ENCODE measurements around the gene ACVR1B.

ACVR1B gene

GRCh38 chr12:52003016-52003550 is 51.6 kb downstream of the ACVR1B start:
- no peak overlapping the region for H3K4me3 ChIP-seq (ENCODE audit: low read depth, low read length)

- H3K4me3 ChIP-seq (ENCODE audit: low read depth, low read length), result no peak overlapping the region
Measured at GRCh38 chr12:52003591-52003990, 52.1 kb downstream of the ACVR1B start.

GRCh38 chr12:52004042-52004648 is 52.6 kb downstream of the ACVR1B start:
- H3K4me3 ChIP-seq (ENCODE audit: low read depth, low read length), result no peak overlapping the region

GRCh38 chr12:52005218-52005902 is 53.9 kb downstream of the ACVR1B start:
- no peak overlapping the region for H3K4me3 ChIP-seq (ENCODE audit: low read depth, low read length)

GRCh38 chr12:52005903-52006703 is 54.6 kb downstream of the ACVR1B start:
- H3K4me3 ChIP-seq (ENCODE audit: low read depth, low read length), result peak overlapping the region; percentile 24

- H3K4me3 ChIP-seq (ENCODE audit: low read depth, low read length), result peak within 1 kb of the TSS; percentile 48
Measured at GRCh38 chr12:52006726-52007157, 55.2 kb downstream of the ACVR1B start, which contains the start of gene TAMALIN. Gene TAMALIN, plus strand, starts transcription at chr12:52006946. Its CDS starts 74 bp downstream, at chr12:52007020.

DNA sequence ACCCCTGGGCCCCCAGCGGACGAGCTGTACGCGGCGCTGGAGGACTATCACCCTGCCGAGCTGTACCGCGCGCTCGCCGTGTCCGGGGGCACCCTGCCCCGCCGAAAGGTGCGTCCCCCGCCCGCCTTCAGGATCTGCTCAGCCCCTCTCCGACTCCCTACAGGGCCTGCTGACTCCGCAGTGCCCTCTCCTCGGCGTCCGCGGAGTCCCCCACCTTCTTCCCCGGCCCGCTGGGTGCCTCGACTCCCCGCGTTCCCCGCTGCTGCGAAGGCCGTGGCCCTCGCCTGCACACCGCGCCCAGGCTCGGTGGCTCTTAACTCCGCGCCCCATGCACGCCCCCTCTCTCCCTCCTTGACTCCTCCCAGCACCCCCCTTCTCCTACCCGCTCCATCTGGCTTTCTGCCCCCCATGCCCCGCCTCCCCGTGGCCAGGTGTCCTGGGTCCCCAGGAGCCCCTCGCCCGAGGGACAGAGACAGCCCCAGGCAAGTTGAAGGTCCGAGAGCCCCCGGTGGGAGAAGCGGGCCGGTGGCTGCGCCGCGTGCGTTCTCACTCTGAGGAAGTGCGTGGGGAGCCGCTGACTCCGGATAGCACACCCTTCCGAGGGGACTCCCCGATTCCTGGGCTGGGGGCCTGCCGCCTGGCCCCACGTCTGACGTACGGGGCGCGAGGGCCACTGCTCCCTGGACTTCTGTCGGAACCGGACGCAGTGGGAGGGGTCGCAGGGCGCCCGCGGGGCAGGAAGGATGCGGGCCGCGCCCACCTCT is 55.8 kb downstream of the ACVR1B start:
- peak overlapping the region; percentile 48 for H3K4me3 ChIP-seq (ENCODE audit: low read depth, low read length)

DNA sequence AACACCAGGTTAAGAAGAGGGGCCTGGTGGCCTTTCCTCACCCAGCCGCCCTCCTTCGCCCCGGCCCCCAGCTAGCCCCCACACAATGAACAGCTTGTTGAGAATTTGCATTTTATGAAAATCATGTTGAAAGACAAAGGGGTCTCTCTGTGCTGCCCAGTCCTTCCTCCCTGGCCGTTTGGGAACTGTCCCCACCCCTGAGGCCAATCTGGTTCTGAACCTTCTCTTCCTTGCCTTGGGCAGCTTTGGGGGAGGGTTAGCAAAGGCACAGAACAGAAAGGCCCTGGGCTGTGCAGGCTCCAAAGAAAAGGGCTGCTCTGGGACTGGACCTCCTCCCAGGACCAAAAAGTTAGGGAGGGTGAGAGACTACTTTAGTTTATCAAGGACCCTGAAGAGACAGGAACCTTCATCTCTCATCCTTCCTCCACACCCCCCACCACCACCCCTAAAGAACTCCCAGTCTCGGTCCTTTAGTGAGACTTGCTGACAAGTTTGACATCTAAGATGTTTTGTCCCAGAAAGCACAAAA is 56.5 kb downstream of the ACVR1B start:
- no peak overlapping the region for H3K4me3 ChIP-seq (ENCODE audit: low read depth, low read length)

DNA sequence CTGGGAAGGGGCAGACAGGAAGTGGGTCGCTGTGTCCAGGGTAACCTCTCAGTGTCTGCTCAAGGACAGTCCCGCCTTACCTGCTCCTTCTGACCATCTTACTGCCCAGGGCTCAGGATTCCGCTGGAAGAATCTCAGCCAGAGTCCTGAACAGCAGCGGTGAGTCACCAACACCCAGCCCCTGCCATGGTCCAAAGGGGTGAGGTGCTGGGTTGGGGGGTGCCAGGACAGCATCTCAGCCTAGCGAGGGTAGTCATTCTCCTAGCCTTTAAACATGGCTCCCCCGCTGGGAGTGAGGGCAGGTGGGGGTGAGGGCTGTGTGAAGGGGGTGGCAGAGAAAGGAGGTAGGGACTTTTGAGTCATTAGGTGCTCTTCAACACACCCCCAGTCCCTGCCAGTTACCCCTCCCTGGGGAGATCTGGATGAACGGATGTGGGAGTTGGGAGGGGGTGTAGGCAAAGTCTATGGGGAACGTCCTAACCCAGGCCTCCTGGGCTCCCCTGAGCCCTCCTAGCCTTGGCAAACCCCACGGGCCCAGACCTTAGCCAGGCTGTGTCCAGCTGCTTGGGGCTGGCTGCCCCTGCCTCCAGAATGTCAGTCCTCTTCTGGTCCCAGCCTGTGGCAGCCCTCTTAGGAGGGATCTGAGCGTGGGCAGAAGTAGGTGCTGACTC is 57.7 kb downstream of the ACVR1B start:
- H3K4me3 ChIP-seq (ENCODE audit: low read depth, low read length), result no peak overlapping the region

DNA sequence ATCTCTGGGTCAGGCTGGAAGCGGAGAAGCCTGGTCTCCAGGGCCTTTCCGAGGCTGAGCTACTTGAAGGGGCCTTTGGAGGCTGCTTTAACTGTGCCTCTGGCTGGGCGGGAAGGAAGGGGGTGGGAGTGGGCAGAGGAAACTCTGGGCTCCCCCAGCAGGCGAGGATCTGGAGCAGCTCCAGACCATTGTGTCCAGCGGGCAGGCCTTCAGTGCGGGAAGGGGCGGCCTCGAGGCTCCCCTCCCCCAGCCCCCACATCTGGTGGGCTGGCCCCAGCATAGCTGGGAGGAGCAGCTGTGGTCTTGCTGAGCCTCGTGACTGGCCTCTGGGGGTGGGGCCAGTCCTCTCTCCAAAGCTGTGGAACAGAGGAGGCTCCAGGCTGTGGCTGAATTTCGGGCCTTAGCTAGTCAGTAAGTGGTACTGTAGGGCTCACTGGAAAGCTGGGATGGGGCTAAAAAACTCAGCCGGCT is 58.7 kb downstream of the ACVR1B start:
- H3K4me3 ChIP-seq (ENCODE audit: low read depth, low read length), result no peak overlapping the region

DNA sequence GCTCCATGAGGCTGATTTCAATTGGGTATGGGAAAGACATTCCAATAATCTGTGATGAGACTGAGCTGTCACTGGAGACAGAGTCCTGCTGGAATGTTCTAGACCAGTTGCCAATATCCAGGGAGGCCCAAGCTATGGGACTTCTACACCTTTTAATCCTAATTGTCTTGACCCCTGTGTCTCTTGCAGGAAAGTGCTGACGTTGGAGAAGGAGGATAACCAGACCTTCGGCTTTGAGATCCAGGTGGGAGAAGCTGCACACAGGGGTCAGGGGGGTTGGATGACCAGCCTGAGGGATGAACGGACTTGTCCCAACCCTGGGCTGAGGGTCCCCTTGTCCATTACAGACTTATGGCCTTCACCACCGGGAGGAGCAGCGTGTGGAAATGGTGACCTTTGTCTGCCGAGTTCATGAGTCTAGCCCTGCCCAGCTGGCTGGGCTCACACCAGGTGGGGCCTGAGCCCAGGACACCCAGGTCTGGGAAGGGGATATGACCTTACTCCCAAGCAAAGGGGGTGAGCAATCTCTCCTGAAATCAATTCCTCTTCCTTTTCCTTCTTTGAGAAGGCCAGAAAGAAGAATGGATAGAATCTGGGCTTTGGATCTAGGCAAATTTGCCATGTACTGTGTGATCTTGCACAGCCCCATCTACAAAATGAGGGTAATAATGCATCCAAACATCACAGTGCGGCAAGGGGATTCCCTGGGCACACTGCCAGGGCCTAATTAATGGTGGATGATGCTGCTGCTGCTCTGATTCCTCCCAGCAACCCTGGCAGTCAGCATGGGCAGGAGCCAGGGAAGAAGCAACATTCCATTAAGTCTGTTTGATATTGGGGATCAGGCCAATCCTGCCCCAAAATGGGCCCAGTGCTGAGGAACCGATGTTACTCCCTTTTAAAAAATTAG is 59.4 kb downstream of the ACVR1B start:
- H3K4me3 ChIP-seq (ENCODE audit: low read depth, low read length), result no peak overlapping the region

- no peak overlapping the region for H3K4me3 ChIP-seq (ENCODE audit: low read depth, low read length)
Measured at GRCh38 chr12:52011602-52012214, 60.2 kb downstream of the ACVR1B start.

DNA sequence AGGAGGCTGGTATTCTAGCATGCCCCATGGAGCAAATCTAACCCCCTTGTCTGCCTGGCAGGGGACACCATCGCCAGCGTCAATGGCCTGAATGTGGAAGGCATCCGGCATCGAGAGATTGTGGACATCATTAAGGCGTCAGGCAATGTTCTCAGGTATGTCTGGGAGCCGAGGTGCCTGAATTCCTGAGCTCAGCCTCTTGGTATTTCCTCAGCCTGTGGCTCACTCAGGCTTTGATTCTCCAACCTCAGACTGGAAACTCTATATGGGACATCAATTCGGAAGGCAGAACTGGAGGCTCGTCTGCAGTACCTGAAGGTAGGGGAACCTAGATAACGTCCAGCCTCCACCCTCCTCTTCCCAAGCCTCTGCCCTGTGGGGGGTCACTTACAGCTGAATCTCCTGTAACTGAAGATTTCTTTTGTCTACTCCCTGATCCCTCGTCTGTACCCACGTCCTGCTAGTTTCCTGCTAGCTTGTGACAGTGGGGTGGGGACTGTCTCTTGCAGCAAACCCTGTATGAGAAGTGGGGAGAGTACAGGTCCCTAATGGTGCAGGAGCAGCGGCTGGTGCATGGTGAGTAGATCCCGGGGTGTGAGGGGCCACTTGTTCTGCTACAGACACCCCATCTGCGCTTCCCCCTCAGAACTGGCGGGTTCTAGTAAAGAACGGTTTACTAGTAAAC is 62.3 kb downstream of the ACVR1B start:
- no peak overlapping the region for H3K4me3 ChIP-seq (ENCODE audit: low read depth, low read length)

- no peak overlapping the region for H3K4me3 ChIP-seq (ENCODE audit: low read depth, low read length)
Measured at GRCh38 chr12:52014567-52015530, 63.4 kb downstream of the ACVR1B start.

DNA sequence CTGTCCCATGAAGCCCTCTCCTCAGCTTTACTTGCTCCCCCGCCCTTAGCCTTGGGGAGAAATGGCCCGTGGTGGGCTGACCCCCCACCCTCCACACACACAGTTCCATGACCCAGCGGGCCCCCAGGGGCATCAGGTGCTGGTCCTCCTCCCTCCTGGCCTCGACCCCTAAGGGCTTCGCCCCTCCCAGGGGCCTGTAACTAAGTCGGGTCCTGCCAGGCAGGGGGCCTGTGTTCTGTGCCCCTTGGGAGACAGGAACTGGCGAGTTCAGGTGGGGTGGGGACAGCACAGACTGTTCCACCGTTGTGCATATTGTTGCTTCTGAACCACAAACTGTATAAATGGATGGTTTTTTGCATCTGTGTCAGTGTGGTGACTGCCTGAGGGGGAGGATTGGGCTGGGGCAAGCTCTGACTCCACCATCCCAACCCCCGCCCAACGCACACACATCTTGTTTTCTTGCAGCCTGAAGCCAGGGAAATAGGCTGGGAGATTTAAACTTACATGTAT is 64.1 kb downstream of the ACVR1B start:
- H3K4me3 ChIP-seq (ENCODE audit: low read depth, low read length), result no peak overlapping the region

DNA sequence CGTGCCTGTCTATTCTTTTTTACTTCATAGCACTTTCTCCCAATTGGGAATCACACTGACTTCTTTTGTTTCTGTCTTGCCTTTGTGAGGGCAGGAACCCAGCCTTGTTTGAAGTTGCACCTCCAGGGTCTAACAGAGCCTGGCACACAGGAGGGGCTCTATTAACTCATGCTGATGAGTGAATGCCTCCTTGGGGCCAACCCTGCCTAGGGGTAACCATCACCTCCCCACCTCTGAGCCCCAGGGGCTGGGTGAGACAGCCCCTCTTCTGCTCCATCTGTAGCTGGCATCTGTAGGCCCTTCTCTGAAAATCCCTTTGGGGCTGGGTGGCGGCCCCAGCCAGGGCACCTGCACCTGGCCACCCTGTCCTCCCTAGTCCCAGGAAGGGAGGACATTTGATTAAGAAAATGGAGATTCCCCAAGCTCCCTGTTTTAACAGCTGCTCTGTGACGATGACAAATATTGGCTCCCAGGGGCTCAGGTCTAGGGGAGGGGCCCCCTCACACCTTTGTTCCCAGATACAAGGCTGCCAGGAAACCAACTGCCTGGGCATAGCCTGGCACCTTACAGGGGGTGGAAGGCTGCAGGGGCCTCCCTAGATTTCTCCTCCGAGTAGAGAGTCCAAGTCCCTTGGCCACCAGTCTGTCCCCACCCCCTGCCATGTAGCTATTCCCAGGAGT is 67.1 kb downstream of the ACVR1B start:
- H3K4me3 ChIP-seq (ENCODE audit: low read depth, low read length), result no peak overlapping the region

All from iPS-11a (cell line).